ENCODE data around the gene TBX18.
A peak's percentile ranks its signal among the peaks of the same experiment; 100 is the strongest.

Gene TBX18

GRCh38 chr6:84772428-84773132 is 8.2 kb upstream of the TBX18 start:
- Histone ChIP-seq H3K36me3 (ENCODE audit: control insufficient read depth in 2 of 2, insufficient read depth in 1 of 2, low read length in 2 of 2) (no peaks in the 10 kb centered on the region), H3K27ac (ENCODE audit: extremely low read depth, low read depth, low read length) (peak overlapping the region; percentile 86), H3K9me3 (ENCODE audit: control insufficient read depth, insufficient read depth, low read depth, low read length) (no peaks in the 10 kb centered on the region), H3K4me1 (ENCODE audit: control insufficient read depth, insufficient read depth, low read length) (peaks cover 6% of the 10 kb centered on the region), H3K4me3 (ENCODE audit: low read depth, low read length) (no peak overlapping the region)
- TF ChIP-seq ZNF549 (tag by site-specific recombination; IDR thresholded peaks at IDR 0.05): no peak
- TF ChIP-seq ZNF266 (tag by site-specific recombination; IDR thresholded peaks at IDR 0.05; ENCODE audit: low read depth): no peak
- TF ChIP-seq SETDB1 (IDR thresholded peaks at IDR 0.05; ENCODE audit: insufficient read length, low read length): no peak
- no peak for TF ChIP-seq SP2 (tag by site-specific recombination; IDR thresholded peaks at IDR 0.05)
- TF ChIP-seq ZNF404 (tag by site-specific recombination; IDR thresholded peaks at IDR 0.05): no peak
- no peak; the same call in 1 of the 2 replicates for TF ChIP-seq ZNF157 (tag by site-specific recombination; IDR thresholded peaks at IDR 0.05)
- TF ChIP-seq HOXA7 (CRISPR knock-in tag; IDR thresholded peaks at IDR 0.05; ENCODE audit: borderline replicate concordance): no peak
- TF ChIP-seq ZNF792 (tag by site-specific recombination; IDR thresholded peaks at IDR 0.05): no peak
- 0 out of 2 replicates have a peak, but pooled peaks have one; percentile 35 for TF ChIP-seq KLF7 (tag by site-specific recombination; IDR thresholded peaks at IDR 0.05; ENCODE audit: borderline replicate concordance)
- TF ChIP-seq YY2 (tag by site-specific recombination; IDR thresholded peaks at IDR 0.05): no peak
- no peak for TF ChIP-seq RBAK (tag by site-specific recombination; IDR thresholded peaks at IDR 0.05)
- no peak for TF ChIP-seq ZNF311 (tag by site-specific recombination; IDR thresholded peaks at IDR 0.05; ENCODE audit: borderline replicate concordance)
- peak; percentile 89; the same call in 1 of the 2 replicates for TF ChIP-seq ZSCAN4 (tag by site-specific recombination; IDR thresholded peaks at IDR 0.05)
- TF ChIP-seq ZNF560 (tag by site-specific recombination; IDR thresholded peaks at IDR 0.05; ENCODE audit: borderline replicate concordance): no peak
- peak; percentile 23; the same call in 1 of the 2 replicates for TF ChIP-seq GLIS2 (tag by site-specific recombination; IDR thresholded peaks at IDR 0.05)
- TF ChIP-seq MEIS1 (CRISPR knock-in tag; IDR thresholded peaks at IDR 0.05; ENCODE audit: borderline replicate concordance): no peak
- no peak for TF ChIP-seq ZNF776 (tag by site-specific recombination; IDR thresholded peaks at IDR 0.05; ENCODE audit: borderline replicate concordance)
- 0 out of 2 replicates have a peak, but pooled peaks have one; percentile 13 for TF ChIP-seq KLF1 (tag by site-specific recombination; IDR thresholded peaks at IDR 0.05)
- TF ChIP-seq ZNF10 (tag by site-specific recombination; IDR thresholded peaks at IDR 0.05): no peak
- TF ChIP-seq PRDM10 (tag by site-specific recombination; IDR thresholded peaks at IDR 0.05): no peak
- no peak for TF ChIP-seq CTCF (tag by site-specific recombination; IDR thresholded peaks at IDR 0.05)
- TF ChIP-seq ZNF513 (tag by site-specific recombination; IDR thresholded peaks at IDR 0.05): no peak
- TF ChIP-seq ZNF133 (tag by site-specific recombination; IDR thresholded peaks at IDR 0.05): no peak
- TF ChIP-seq ZNF670 (tag by site-specific recombination; IDR thresholded peaks at IDR 0.05; ENCODE audit: low read depth): no peak
- no peak for TF ChIP-seq ZNF580 (tag by site-specific recombination; IDR thresholded peaks at IDR 0.05)
- no peak for TF ChIP-seq ZNF701 (tag by site-specific recombination; IDR thresholded peaks at IDR 0.05)
- no peak for TF ChIP-seq ZNF555 (tag by site-specific recombination; conservative IDR thresholded peaks at IDR 0.05)
- CTCF ChIA-PET: interaction anchor here (0.6 to 0.7 kb wide), 3 partner anchors 10 to 1870 kb away, joined by 3 to 4 read pairs (median 4); no protein-coding TSS in a partner anchor
- POLR2A ChIA-PET: interaction anchor here (0.7 to 4.4 kb wide), 3 partner anchors 10 to 697 kb away, joined by 4 to 69 read pairs (median 6); partner anchors contain the start of gene TBX18
